NCI-H2196 (cell line): Measurements from ENCODE around the gene BCL11B.

Experiments used
- DNase-seq: peaks from one replicate; lab custom pipeline; 2025; ENCODE audit not compliant: unreplicated experiment; lab: John Stamatoyannopoulos, UW

The BCL11B gene

GRCh38 chr14:99168330-99168729 is 103.7 kb downstream of the BCL11B start:
- no peak for DNase-seq

GRCh38 chr14:99166506-99166905 is 105.5 kb downstream of the BCL11B start:
- no peak for DNase-seq

- DNase-seq: no peak
Measured at GRCh38 chr14:99164712-99165111, 107.3 kb downstream of the BCL11B start.

GRCh38 chr14:99163446-99163845 is 108.6 kb downstream of the BCL11B start:
- no peak for DNase-seq

- no peak for DNase-seq
Measured at GRCh38 chr14:99159341-99160340, 112.4 kb downstream of the BCL11B start.

- no peak for DNase-seq
Measured at GRCh38 chr14:99158646-99159165, 113.3 kb downstream of the BCL11B start.

- DNase-seq: no peak
Measured at GRCh38 chr14:99158150-99158549, 113.8 kb downstream of the BCL11B start.

GRCh38 chr14:99157676-99158075 is 114.3 kb downstream of the BCL11B start:
- DNase-seq: no peak

- DNase-seq: no peak
Measured at GRCh38 chr14:99157246-99157645, 114.8 kb downstream of the BCL11B start.

- DNase-seq: no peak
Measured at GRCh38 chr14:99156814-99157213, 115.2 kb downstream of the BCL11B start.

GRCh38 chr14:99156090-99156425 is 115.9 kb downstream of the BCL11B start:
- no peak for DNase-seq

GRCh38 chr14:99155173-99156089 is 116.6 kb downstream of the BCL11B start:
- DNase-seq: no peak

- DNase-seq: no peak
Measured at GRCh38 chr14:99150236-99150635, 121.8 kb downstream of the BCL11B start.

GRCh38 chr14:99148861-99149610 is 123.0 kb downstream of the BCL11B start:
- no peak for DNase-seq

- no peak for DNase-seq
Measured at GRCh38 chr14:99148131-99148530, 123.9 kb downstream of the BCL11B start.

- no peak for DNase-seq
Measured at GRCh38 chr14:99147366-99147740, 124.6 kb downstream of the BCL11B start.

- DNase-seq: no peak
Measured at GRCh38 chr14:99146616-99147365, 125.2 kb downstream of the BCL11B start.

GRCh38 chr14:99145307-99145706 is 126.7 kb downstream of the BCL11B start:
- DNase-seq: no peak

GRCh38 chr14:99143793-99144192 is 128.2 kb downstream of the BCL11B start:
- DNase-seq: no peak

GRCh38 chr14:99143126-99143525 is 128.9 kb downstream of the BCL11B start:
- DNase-seq: no peak
